Measurements from ENCODE around the gene STX12. TPM values are rescaled to one million over a fixed set of nuclear protein-coding genes. Genes with fewer than 3 reads are reported as not detected.

The STX12 gene
- polyA plus RNA-seq, 1 of the 3 experiments (the other 2 are of a cell fraction) = 12.9 TPM

- Histone ChIP-seq H4K20me1 (ENCODE audit: insufficient read depth) (no peaks in the 10 kb centered on the region), H2AFZ (ENCODE audit: low read depth) (no peak overlapping the region), H3K79me2 (ENCODE audit: insufficient read depth) (no peaks in the 10 kb centered on the region), H3K27me3 (ENCODE audit: insufficient read depth) (no peaks in the 10 kb centered on the region), H3K9ac (no peak overlapping the region), H3K36me3 (replicated peaks in 1 of 2; ENCODE audit: control insufficient read depth in 1 of 2, insufficient read depth in 2 of 2, low read length in 1 of 2) (no peaks in the 10 kb centered on the region), H3F3A (replicated peaks; ENCODE audit: insufficient read depth) (peaks cover 3% of the 10 kb centered on the region), H3K9me2 (no peaks in the 10 kb centered on the region), H3K4me1 (ENCODE audit: control insufficient read depth in 1 of 2, insufficient read depth in 2 of 2, low read depth in 1 of 2, low read length in 1 of 2) (peaks cover 6 to 12% of the 10 kb centered on the region in 2 experiments; a peak in 3 of 4 replicates), H3K4me3 (ENCODE audit: low read depth in 2 of 2, low read length in 1 of 2) (no peak overlapping the region), H3K9me3 (no peaks in the 10 kb centered on the region), H3K4me2 (no peak overlapping the region), H3K27ac (ENCODE audit: low read depth in 2 of 2, low read length in 1 of 2) (no peak overlapping the region)
- POLR2A ChIA-PET = no interaction called here
- 80% methylated on average over 3 of the region's 3 CpGs for WGBS (ENCODE audit: low lambda C conversion rate)
- CTCF ChIA-PET = no interaction called here
- TF ChIP-seq REST (IDR thresholded peaks at IDR 0.05; ENCODE audit: low read depth, low read length) (no peak), EZH2phosphoT487 (IDR thresholded peaks at IDR 0.05; ENCODE audit: borderline replicate concordance, low read depth) (no peak), JUND (IDR thresholded peaks at IDR 0.05) (no peak), FOXJ3 (CRISPR knock-in tag; IDR thresholded peaks at IDR 0.05) (no peak), TCF12 (IDR thresholded peaks at IDR 0.05) (no peak), PBX3 (IDR thresholded peaks at IDR 0.05) (no peak), POLR2AphosphoS5 (IDR thresholded peaks at IDR 0.05; ENCODE audit: low read depth, low read length) (no peak), YY1 (IDR thresholded peaks at IDR 0.05; ENCODE audit: low read depth) (no peak), ZBTB33 (IDR thresholded peaks at IDR 0.05; ENCODE audit: borderline replicate concordance, low read depth) (no peak), FOXM1 (IDR thresholded peaks at IDR 0.05; ENCODE audit: low read depth) (no peak), IRF3 (IDR thresholded peaks at IDR 0.05; ENCODE audit: low read depth, low read length) (no peak)
- DNase-seq = no peak
Measured at GRCh38 chr1:27862004-27862403, 89.0 kb downstream of the STX12 start.

All from SK-N-SH (cell line).